Activated T-cell treated with anti-CD3 and anti-CD28 coated beads, Interleukin-2, amount 50 U/mL, for 4 hours (primary cell): ENCODE data around the gene CDSN. TPM values are rescaled to one million over a fixed set of nuclear protein-coding genes. Genes with fewer than 3 reads are reported as not detected.

ENCODE experiments used
- ATAC-seq, 2 donors: fragments of 200-7000 bp; cut with Tn5 transposase; one replicate each; pipeline ENCODE4 v1.10.0; 2021
- DNase-seq: peaks from one replicate; pipeline ENCODE4 v3.0.0-alpha.2; 2020
- H3K27me3 Mint-ChIP-seq: one replicate; pipeline ENCODE4 v1.8.0; 2021; ENCODE audit warnings: low read depth, mixed read lengths
- H3K36me3 Mint-ChIP-seq: one replicate; pipeline ENCODE4 v1.8.0; 2022; ENCODE audit warnings: mixed read lengths; ENCODE audit not compliant: insufficient read depth
- H3K4me1 Mint-ChIP-seq: one replicate; pipeline ENCODE4 v1.8.0; 2021; ENCODE audit warnings: low read depth, mixed read lengths
- H3K4me3 Mint-ChIP-seq: one replicate; pipeline ENCODE4 v1.8.0; 2021; ENCODE audit warnings: mild to moderate bottlenecking, moderate library complexity, mixed read lengths
- H3K9me3 Mint-ChIP-seq: one replicate; pipeline ENCODE4 v1.8.0; 2021; ENCODE audit warnings: mixed read lengths
- total RNA-seq, 3 donors: library from RNA; stranded (reverse); gene quantifications; one replicate each; pipeline ENCODE4 v1.2.1, GENCODE V29; 2021

Gene CDSN
- total RNA-seq, 3 donors from 2014 or later, result not detected

DNA sequence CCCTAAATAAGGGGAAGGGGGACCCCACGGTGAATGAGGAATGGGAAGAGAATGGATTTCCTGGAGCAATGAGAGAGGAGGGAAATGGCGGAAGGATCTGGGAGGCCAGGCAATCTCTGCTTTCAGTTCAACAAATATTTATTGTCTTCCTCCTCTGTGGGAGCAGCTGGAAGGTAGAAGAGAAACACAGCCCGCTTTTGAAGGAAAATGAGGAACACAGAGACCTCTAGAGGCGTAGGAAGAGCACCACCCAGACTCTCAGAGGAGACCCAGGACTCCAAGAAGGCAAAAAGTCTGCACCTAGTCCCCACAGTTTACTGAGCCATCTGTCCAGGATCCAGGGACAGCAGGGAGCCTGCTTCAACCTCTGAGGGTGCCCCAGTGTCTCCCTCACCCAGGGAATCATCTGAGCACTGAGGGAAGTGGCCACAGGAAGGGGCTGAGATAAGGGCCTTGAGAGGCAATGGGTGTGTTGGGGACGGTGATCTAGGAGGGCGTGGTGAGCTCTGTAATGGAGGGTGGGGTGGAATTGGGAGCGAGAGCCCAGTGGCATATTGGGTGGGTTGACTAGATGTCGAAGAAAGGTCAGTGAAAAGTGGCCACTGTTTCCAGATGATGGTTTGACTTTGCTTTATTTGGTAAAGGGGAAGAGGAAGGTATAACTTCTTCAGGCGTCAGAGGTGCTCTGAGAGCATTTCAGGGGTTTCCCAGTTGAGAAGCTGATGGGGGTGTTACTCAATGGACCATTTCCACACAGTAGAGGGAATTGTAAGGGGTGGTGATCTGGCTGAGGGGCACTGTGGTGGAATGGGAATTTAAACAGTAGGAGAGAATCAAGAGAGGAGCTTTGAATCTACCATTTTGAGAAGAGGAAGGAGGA, 5.0 kb downstream of the CDSN start:
- Mint-ChIP-seq H3K9me3 (no peaks in the 10 kb centered on the region), H3K4me1 (peaks cover 4% of the 10 kb centered on the region), H3K27me3 (peaks cover 14% of the 10 kb centered on the region), H3K4me3 (no peak overlapping the region), H3K36me3 (no peaks in the 10 kb centered on the region)
- DNase-seq (no peak), ATAC-seq (no peak)

DNA sequence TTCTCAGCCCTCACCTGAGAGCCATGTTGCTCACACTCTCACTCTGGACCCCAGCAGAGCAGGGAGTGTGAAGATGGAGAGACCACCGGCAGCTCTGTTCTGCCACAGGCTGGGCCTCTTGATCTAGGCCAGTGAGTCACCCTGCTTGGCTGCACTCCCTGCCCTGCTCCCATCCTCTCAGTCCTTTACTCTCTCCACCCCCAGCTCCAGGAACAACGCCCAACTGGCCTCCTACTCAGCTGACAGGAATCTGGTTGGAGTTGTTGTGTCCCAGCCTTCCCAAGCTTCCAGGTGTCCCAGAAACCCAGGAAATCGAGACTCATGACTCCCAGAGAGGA, 5.7 kb downstream of the CDSN start, which contains the start of gene PSORS1C1:
Gene PSORS1C1 (plus strand): TSS at position 260 of the 338 bp plus-strand sequence. CDS start 14,833 bp downstream, outside the sequence.
- no peak for ATAC-seq
- no peak for DNase-seq
- Mint-ChIP-seq H3K27me3 (peaks cover 20% of the 10 kb centered on the region), H3K4me3 (no peak within 1 kb of the TSS), H3K4me1 (peaks cover 4% of the 10 kb centered on the region), H3K9me3 (no peaks in the 10 kb centered on the region), H3K36me3 (no peaks in the 10 kb centered on the region)

DNA sequence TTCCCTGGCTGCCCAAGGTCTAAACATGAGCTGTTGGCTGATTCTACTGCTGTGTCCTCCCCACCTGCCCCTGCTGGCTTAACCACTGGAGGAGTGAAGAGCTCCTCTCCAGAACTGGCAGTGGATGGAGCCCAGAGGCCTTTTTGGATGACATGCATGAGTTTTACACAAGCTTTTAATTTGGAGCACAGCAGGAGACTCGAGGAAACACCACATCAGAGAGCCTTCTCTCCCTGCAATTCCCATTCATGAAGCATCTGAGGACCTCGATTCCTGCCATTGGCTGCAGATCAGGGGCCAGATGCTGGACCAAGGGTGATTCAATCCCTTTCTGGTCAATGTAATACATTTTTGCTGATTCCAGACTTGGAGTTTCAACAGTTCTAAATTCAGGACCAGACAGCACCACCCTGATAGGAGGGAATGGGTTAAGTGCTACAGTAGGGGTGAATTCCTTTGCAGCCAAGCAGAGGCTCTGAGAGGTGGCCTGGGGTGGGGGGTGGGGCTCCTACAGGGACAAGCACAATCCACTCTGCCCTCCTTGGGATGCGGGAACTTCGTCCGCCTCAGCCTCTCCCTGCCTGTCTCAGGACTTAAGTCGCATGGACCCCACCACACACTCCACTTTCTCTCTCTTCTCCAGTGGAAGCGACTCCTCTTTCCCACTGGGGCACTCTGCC, 6.2 kb downstream of the CDSN start:
- peaks cover 20% of the 10 kb centered on the region for H3K27me3 Mint-ChIP-seq
- no peaks in the 10 kb centered on the region for H3K9me3 Mint-ChIP-seq
- no peak for DNase-seq
- no peaks in the 10 kb centered on the region for H3K36me3 Mint-ChIP-seq
- H3K4me1 Mint-ChIP-seq, result peaks cover 4% of the 10 kb centered on the region
- no peak for ATAC-seq
- H3K4me3 Mint-ChIP-seq, result no peak overlapping the region

DNA sequence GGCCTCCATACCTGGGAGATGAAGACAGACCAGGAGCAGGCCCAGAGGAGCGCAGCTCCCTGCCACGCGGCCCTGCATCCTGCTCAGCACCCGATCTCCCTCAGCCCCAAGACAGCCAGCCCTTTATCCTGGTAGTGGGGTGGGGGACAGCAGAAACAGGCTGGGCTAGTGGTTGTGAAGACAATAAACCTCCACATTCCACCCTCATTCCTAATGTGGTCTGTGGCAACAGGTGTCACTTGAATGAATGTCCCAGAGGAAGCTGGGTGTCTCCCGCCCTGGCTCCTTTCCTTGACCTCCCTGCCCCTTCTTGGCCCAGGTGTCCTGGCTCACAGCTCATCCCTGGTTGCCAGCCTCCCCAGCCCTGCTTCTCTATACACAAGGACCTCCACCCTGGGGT, 7.8 kb downstream of the CDSN start, which contains the start of gene C6orf15:
Gene C6orf15 (minus strand): TSS at position 98 of the 400 bp plus-strand sequence. CDS start 20 bp downstream, at position 78.
- no peak for ATAC-seq

DNA sequence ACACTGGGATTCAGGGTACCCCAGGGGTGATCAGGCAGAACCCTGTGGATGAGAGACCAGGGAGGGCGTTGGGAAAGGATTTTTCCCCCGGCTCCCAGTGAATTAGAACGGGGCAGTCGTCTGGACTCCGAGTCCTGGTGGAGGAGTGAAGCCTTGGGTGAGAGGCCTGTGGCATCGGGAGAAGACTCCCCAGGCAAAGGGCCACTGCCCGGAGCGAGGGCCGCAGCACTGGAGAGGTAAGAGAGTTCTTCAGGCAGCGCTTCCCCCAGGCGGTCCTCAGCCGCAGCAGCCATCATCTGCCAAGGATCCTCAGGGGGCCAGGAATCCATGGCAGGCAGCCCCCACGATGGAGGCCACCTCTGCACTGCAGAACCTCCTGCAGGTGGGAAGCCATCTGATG, 8.5 kb downstream of the CDSN start:
- no peak overlapping the region for H3K4me3 Mint-ChIP-seq
- peaks cover 15% of the 10 kb centered on the region for H3K27me3 Mint-ChIP-seq
- H3K4me1 Mint-ChIP-seq, result peaks cover 4% of the 10 kb centered on the region
- DNase-seq (no peak), ATAC-seq (no peak)
- no peaks in the 10 kb centered on the region for H3K36me3 Mint-ChIP-seq
- H3K9me3 Mint-ChIP-seq, result no peaks in the 10 kb centered on the region

More for the DNA sequence above, 7.8 kb downstream of the CDSN start, which contains the start of gene C6orf15:
- H3K36me3 Mint-ChIP-seq, result no peaks in the 10 kb centered on the region
- peaks cover 4% of the 10 kb centered on the region for H3K4me1 Mint-ChIP-seq
- no peak within 1 kb of the TSS for H3K4me3 Mint-ChIP-seq
- peaks cover 15% of the 10 kb centered on the region for H3K27me3 Mint-ChIP-seq
- no peak for DNase-seq
- no peaks in the 10 kb centered on the region for H3K9me3 Mint-ChIP-seq

DNA sequence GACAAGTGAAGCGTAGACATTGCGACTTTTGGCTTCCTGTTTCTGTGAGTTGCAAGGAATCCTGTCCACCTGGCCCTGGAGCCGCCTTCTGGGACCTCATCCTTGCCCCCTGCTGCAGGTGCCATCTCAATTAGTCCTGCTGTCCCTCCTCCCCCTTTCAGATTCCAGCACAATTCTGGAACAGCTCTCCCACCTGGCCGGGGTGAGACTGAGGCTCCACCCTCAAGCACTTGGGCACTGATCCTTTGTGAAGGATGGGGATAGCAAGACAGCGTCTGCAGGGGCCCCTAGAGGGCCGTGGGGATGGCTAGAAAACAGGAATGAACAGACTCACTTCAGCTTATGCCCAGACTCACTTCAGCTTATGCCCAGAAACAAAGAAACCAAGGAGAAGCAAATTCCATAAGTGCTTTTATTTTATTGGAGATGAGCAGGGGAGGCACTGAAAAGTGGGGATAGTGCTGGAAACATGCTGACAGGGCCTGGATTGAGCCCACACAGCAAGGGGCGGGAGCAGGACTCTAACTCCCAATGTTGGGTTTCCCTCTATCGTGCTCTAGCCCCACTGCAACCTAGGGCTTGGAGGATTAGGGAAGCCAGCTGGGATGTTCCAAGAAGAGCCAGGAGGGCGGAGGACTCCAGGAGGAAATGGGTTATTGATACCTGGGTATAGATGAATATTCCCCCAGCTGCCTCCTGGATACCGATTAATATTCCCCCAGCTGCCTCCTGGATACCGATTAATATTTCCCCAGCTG, 9.2 kb downstream of the CDSN start:
- DNase-seq, result no peak
- Mint-ChIP-seq H3K36me3 (no peaks in the 10 kb centered on the region), H3K4me3 (no peak overlapping the region), H3K9me3 (no peaks in the 10 kb centered on the region), H3K27me3 (peaks cover 13% of the 10 kb centered on the region), H3K4me1 (peaks cover 4% of the 10 kb centered on the region)
- no peak for ATAC-seq

DNA sequence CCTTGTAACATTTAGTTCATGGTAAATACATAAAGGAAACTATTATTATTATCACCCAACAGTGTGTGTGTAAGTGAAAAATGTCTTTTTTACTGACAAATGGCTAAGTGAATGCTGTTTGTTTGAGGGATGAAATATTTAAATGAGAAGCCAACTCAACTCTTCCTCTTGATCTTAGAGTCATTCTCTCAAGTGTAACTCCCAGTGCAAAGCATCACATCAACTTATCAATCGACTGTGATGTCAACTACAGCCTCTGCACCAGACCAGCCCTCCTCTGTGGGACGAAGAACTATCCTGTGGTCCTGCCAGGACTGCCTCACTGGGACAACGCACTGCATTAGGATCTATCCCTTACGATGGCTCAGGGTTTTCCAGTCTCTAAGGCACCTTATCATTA, 13.2 kb downstream of the CDSN start:
- Mint-ChIP-seq H3K4me1 (no peaks in the 10 kb centered on the region), H3K9me3 (no peaks in the 10 kb centered on the region), H3K4me3 (no peak overlapping the region), H3K36me3 (no peaks in the 10 kb centered on the region), H3K27me3 (peaks cover 9% of the 10 kb centered on the region)
- DNase-seq (no peak), ATAC-seq (no peak)

DNA sequence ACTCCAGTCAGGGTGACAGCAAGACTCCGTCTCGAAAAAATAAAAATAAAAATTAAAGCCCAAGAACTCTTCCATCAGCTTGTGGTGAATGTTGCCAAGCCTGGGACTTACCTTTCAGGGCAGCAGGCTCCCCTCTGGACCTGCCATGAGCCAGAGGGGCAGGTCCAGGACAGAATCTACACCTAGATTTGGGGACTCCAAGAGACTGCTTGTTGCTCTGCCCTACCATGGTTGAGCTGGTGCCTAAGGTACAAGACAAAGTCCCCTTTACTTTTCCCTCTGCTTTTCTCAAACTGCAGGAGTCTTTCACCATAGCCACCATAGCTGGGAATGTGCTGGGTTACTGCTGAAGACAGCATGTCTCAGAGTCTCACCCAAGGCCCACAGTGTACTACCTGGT, 17.1 kb downstream of the CDSN start:
- H3K9me3 Mint-ChIP-seq, result no peaks in the 10 kb centered on the region

DNA sequence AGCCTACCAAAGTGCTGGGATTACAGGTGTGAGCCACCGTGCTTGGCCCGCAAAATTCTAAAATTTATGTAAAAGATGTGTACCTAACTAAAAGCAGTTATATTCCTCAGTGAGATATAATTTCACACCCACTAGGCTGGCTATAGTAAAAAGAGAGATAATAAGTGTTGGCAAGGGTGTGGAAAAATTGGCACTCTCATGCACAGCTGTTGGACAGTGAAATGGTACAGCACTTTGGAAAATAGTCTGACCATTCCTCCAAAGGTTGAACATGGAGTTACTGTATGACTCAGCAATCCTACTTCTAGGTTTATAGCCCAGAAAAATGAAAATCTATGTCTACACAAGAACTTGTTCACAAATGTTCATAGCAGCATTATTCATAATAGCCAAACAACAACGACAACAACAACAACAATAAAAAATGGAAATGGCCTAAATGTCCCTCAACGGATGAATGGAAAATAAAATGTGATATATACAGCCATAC, 21.8 kb downstream of the CDSN start:
- no peak for ATAC-seq
- Mint-ChIP-seq H3K4me1 (peaks cover 38% of the 10 kb centered on the region), H3K4me3 (no peak overlapping the region), H3K9me3 (no peaks in the 10 kb centered on the region), H3K36me3 (no peaks in the 10 kb centered on the region), H3K27me3 (no peaks in the 10 kb centered on the region)
- no peak for DNase-seq

More for the DNA sequence above, 17.1 kb downstream of the CDSN start:
- no peaks in the 10 kb centered on the region for H3K4me1 Mint-ChIP-seq
- no peaks in the 10 kb centered on the region for H3K36me3 Mint-ChIP-seq
- H3K4me3 Mint-ChIP-seq, result no peak overlapping the region
- DNase-seq, result no peak
- H3K27me3 Mint-ChIP-seq, result no peaks in the 10 kb centered on the region
- no peak for ATAC-seq

DNA sequence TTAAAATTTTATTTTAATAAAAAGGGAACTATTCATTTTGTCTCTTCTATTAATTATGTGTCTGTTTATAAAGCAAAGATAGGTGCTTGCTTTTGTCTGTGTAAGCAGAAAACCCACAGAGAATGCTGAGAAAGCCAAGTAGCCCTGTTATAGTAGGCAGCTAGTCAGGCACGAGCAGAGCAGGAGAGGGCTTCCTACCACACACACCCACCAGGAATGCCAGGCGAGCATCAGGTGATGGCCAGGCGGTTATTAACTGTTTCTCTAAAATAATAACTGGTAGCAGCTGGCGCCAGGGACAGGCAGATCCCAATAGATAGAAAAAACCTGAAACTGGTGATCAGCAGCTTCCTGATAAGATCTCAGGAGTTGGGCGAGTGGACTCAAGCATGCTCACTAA, 23.6 kb downstream of the CDSN start:
- Mint-ChIP-seq H3K36me3 (no peaks in the 10 kb centered on the region), H3K4me1 (peaks cover 45% of the 10 kb centered on the region), H3K27me3 (no peaks in the 10 kb centered on the region), H3K4me3 (no peak overlapping the region), H3K9me3 (no peaks in the 10 kb centered on the region)
- ATAC-seq, result no peak
- DNase-seq, result no peak

DNA sequence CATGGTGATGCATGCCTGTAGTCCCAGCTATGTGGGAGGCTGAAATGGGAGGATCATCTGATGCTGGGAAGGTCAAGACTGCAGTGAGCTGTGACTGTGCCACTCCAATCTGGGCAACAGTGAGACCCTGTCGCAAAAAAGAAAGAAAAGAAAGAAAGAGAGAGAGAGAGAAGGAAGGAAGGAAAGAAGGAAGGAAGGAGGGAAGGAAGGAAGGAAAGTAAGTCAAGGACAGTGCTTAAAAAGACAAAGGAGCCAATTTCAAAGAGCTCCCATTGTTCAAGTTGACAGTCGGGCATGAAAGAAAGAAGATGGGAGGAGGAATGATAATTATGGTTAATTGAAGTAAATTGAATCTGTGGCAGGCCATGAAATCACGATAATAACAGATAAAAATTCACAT, 24.0 kb downstream of the CDSN start:
- no peaks in the 10 kb centered on the region for H3K27me3 Mint-ChIP-seq
- no peaks in the 10 kb centered on the region for H3K9me3 Mint-ChIP-seq
- no peaks in the 10 kb centered on the region for H3K36me3 Mint-ChIP-seq
- no peak for ATAC-seq
- H3K4me1 Mint-ChIP-seq, result peaks cover 48% of the 10 kb centered on the region
- H3K4me3 Mint-ChIP-seq, result no peak overlapping the region
- DNase-seq, result no peak

DNA sequence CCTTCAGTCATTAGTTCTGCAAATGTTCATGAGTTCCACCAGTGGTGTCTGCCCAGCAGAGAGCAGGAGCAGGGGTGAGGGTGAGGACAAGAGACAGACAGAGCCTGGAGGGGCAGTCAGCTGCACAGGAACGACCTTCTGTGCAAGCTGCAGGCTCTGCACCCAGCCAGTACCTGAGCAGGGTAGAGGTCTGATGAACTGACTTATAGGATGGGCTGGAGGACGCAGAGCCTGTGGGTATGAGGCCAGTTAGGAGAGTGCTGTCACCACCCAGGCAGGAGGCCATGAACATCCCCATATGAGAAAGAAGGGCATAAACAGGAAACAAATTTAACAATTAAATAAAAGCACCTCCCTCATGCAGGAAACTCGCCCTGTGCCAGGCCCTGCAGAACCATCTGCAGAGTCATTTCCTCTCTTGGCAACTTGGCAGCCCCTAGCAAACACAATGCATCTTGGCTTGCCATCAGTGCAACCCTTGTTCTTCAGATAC, 25.8 kb downstream of the CDSN start:
- ATAC-seq (peak; percentile 71 to 80), DNase-seq (no peak)
- Mint-ChIP-seq H3K36me3 (no peaks in the 10 kb centered on the region), H3K27me3 (no peaks in the 10 kb centered on the region), H3K9me3 (no peaks in the 10 kb centered on the region), H3K4me1 (peaks cover 50% of the 10 kb centered on the region), H3K4me3 (peak overlapping the region; percentile 60)

DNA sequence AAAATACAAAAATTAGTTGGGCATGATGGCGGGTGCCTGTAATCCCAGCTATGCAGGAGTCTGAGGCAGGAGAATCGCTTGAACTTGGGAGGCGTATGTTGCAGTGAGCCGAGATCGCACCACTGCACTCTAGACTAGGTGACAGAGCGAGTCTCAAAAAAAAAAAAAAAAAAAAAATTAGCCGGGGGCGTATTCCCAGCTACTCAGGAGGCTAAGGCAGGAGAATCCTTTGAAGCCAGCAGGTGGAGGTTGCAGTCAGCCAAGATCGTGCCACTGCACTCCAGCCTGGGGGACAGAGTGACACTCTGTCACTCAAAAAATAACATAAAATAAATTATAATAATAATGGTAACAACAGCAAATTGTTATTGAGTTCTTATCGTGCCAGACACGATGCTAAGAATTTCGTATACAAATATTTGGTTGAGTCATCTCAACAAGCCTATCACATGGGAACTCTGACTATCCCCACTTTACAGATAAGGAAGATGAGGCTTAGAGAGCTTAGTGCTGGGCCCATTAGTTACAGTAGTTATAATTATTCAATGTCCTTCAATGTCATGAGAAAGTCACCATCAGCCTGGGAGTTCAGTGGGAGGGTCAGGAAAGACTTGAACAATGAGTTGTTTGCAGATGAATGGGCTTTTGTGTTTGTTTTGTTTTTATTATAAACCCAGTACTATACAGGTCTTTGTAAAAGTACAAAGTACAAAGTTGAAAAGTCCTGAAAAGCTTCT, 27.3 kb downstream of the CDSN start:
- no peak for DNase-seq
- Mint-ChIP-seq H3K4me3 (no peak overlapping the region), H3K4me1 (peaks cover 50% of the 10 kb centered on the region), H3K27me3 (no peaks in the 10 kb centered on the region), H3K36me3 (no peaks in the 10 kb centered on the region), H3K9me3 (no peaks in the 10 kb centered on the region)
- no peak for ATAC-seq
